Measurements from ENCODE around the gene PLEKHA6. TPM values are rescaled to one million over a fixed set of nuclear protein-coding genes. Genes with fewer than 3 reads are reported as not detected.
A peak's percentile ranks its signal among the peaks of the same experiment; 100 is the strongest.
"Not testable (repeated sequence)": the region's sequence is repeated elsewhere in the genome, so short reads cannot be mapped to it uniquely, and the experiment has no call there.

Gene PLEKHA6
- total RNA-seq, 1 donor from 2014 or later: 0.21 TPM

DNA sequence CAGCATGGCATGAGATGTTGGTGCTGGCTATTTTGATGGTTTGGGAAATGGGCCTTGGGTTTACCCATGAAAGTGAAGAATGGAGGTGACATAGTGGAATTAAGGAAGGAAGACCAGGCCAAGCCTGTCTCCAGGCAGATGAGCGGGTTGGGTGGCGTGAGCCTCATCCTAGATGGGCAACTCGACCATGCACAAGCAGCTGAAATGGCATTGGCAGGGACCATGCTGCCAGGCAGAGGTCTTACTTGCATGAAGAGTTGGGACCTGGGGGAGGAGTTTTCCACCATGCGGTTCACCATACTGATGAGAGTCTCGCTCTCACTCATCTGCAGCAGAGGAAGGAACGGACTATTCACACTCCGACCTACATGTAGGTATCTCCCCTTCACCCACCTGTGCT is 108.4 kb downstream of the PLEKHA6 start:
- intact Hi-C loops (cut with micrococcal nuclease): no loop called here
- no peaks in the 10 kb centered on the region for H3K9me3 Mint-ChIP-seq

DNA sequence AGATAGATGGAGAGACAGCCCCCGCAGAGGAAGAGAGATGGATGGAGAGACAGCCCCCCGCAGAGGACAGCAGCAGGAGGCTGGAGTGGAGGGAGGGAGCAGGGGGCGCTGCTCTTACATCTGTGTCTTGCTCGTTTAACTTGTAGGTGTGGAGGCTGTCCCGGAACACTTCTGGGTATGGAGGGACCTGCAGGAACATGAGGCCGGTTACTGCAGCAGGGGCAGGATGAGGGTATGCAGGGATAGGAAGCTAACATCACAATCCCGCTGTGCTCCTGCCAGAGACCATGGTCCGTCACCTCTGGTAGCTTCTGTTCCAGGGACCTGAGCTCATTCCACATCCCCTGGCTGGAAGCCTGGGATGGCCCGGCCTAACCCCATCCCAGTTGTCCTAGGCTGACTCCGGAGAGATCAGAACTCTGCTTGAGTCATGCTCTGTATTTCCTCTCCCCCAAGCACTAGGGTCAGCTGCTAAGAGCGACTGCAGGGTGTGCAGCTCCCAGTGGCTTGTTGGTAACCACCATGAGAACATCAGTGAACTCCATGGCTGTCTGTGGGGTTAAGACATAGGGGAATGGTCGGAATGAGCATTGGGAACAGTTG is 109.2 kb downstream of the PLEKHA6 start:
- Mint-ChIP-seq H3K9me3 (no peaks in the 10 kb centered on the region), H3K4me3 (no peak overlapping the region), H3K36me3 (ENCODE audit: low read depth) (no peaks in the 10 kb centered on the region), H3K27me3 (ENCODE audit: insufficient read depth) (peaks cover 7% of the 10 kb centered on the region), H3K4me1 (ENCODE audit: low read depth) (no peaks in the 10 kb centered on the region), H3K27ac (no peak overlapping the region)
- no peak for DNase-seq (ENCODE audit: low spot score)
- intact Hi-C loops (cut with micrococcal nuclease): no loop called here

More for the DNA sequence above, 108.4 kb downstream of the PLEKHA6 start:
- H3K4me1 Mint-ChIP-seq (ENCODE audit: low read depth): no peaks in the 10 kb centered on the region
- no peak for DNase-seq (ENCODE audit: low spot score)
- H3K4me3 Mint-ChIP-seq: no peak overlapping the region
- peaks cover 8% of the 10 kb centered on the region for H3K27me3 Mint-ChIP-seq (ENCODE audit: insufficient read depth)
- H3K36me3 Mint-ChIP-seq (ENCODE audit: low read depth): no peaks in the 10 kb centered on the region
- no peak overlapping the region for H3K27ac Mint-ChIP-seq

DNA sequence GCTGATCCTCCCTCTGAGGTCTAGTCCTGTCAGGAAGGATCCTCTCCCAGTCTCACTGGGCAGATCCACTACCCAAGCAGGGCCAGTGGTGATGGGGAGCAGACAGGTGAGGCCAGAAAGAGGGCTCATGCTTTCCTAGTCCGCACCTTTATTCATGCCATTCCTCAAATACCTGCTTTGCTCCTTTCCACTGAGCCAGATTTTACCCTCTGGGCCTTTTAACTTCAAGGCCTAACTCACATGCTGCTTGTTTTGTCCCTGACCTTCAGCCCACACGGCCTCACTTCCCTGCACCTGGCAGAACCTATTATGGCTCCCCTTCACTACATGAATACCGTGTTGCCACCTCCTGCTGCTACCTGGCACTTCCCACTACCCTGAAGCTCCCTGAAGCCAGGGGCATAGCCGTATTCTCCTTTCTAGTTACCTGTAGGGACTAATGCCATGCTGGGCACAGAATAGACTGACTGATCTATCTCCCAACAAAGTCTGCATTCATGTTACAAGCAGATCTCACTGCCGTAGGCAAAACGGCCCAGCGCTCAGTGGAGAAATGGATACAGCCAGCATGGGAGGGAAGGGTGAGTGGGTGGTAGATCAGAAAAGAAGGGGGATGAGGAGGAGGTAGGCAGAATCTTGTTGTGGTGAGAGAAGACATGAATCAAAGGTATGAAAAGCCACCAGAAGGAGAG is 109.8 kb downstream of the PLEKHA6 start:
- H3K27me3 Mint-ChIP-seq (ENCODE audit: insufficient read depth): peaks cover 6% of the 10 kb centered on the region
- no peak overlapping the region for H3K4me3 Mint-ChIP-seq
- intact Hi-C loops (cut with micrococcal nuclease): no loop called here

DNA sequence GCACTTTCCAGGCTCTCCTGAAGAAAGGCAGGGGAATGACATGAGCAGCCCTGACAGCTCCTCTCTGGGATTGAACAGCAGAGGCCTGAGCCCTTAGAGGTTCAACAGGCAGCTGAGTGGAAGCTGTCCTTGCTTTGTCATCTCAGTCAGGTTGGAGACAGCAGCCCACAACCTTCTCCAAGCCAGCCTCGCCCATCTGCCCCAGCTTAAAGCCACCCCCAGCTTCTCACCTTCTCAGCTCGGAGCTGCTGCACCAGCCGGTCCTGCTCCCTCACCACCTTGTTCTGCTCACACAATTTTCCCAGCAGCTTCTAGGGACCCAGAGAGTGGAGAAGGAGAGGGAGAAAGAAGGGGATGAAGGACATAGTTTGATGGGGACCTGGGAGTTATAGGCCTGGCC is 110.8 kb downstream of the PLEKHA6 start:
- no peaks in the 10 kb centered on the region for H3K9me3 Mint-ChIP-seq
- no peaks in the 10 kb centered on the region for H3K4me1 Mint-ChIP-seq (ENCODE audit: low read depth)
- H3K27ac Mint-ChIP-seq: no peak overlapping the region
- H3K4me3 Mint-ChIP-seq: no peak overlapping the region
- H3K27me3 Mint-ChIP-seq (ENCODE audit: insufficient read depth): peaks cover 6% of the 10 kb centered on the region
- DNase-seq (ENCODE audit: low spot score): no peak
- no peaks in the 10 kb centered on the region for H3K36me3 Mint-ChIP-seq (ENCODE audit: low read depth)
- intact Hi-C loops (cut with micrococcal nuclease): no loop called here

More for the DNA sequence above, 109.8 kb downstream of the PLEKHA6 start:
- Mint-ChIP-seq H3K36me3 (ENCODE audit: low read depth) (no peaks in the 10 kb centered on the region), H3K4me1 (ENCODE audit: low read depth) (no peaks in the 10 kb centered on the region), H3K27ac (peak overlapping the region; percentile 40), H3K9me3 (no peaks in the 10 kb centered on the region)
- no peak for DNase-seq (ENCODE audit: low spot score)

DNA sequence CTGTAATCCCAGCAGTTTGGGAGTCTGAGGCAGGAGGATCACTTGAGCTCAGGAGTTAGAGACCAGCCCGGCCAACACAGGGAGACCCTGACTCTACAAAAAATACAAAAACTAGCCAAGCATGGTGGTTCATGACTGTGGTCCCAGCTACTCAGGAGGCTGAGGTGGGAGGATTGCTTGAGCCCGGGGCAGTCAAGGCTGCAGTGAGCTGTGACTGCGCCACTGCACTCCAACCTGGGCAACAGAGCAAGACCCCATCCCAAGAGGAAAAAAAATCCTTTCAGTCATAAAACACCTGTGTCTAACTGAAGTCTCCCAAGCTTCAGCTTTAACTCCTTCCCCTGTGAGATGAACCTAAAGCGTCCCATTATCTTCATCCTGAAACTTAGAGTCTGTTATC is 112.9 kb downstream of the PLEKHA6 start:
- no peaks in the 10 kb centered on the region for H3K4me1 Mint-ChIP-seq (ENCODE audit: low read depth)
- no peaks in the 10 kb centered on the region for H3K36me3 Mint-ChIP-seq (ENCODE audit: low read depth)
- intact Hi-C loops (cut with micrococcal nuclease): no loop called here
- H3K27me3 Mint-ChIP-seq (ENCODE audit: insufficient read depth): peaks cover 6% of the 10 kb centered on the region
- H3K9me3 Mint-ChIP-seq: no peaks in the 10 kb centered on the region
- no peak overlapping the region for H3K4me3 Mint-ChIP-seq
- DNase-seq (ENCODE audit: low spot score): no peak
- no peak overlapping the region for H3K27ac Mint-ChIP-seq

DNA sequence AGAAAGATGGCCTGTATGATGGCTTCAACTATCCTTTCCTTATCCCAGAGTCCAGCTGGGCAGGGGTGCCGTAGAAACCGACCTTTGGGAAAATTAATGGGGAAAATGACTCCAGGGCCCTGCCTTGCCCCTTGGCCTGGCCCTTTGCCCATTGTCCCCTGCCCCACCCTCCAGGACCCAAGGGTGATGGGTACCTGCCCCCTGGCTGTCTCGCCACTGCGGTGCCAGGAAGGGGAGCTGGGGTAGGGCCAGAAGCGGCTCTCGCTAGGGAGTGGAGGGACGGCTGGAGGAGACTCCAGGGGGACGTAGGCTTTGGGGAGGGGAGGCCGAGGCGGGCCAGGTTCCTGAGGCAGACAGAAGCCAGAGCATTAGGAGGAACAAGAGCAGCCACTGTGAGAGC is 116.8 kb downstream of the PLEKHA6 start:
- H3K36me3 Mint-ChIP-seq (ENCODE audit: low read depth): no peaks in the 10 kb centered on the region

DNA sequence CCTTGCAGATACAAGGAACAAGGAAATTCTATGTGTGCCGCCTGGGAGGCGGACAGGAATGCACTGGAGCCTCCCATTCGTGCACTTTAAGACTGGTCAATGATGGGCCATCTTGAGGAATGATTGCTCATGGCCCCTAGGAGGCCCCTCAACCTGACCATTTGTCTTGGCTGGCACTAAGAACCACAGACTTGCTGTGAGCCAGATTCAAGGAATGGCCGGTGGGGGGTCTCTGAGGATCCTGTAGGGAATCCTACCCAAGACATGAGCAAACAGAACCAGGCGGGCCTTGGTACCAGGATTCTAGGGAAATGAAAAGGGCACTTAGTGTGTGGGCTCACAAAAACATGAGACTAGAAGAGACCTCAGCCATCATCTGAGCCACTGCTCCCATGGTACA is 117.8 kb downstream of the PLEKHA6 start:
- Mint-ChIP-seq H3K4me1 (ENCODE audit: low read depth) (no peaks in the 10 kb centered on the region), H3K9me3 (no peaks in the 10 kb centered on the region), H3K4me3 (no peak overlapping the region), H3K27ac (no peak overlapping the region), H3K27me3 (ENCODE audit: insufficient read depth) (peaks cover 4% of the 10 kb centered on the region), H3K36me3 (ENCODE audit: low read depth) (no peaks in the 10 kb centered on the region)
- intact Hi-C loops (cut with micrococcal nuclease): no loop called here
- no peak for DNase-seq (ENCODE audit: low spot score)

More for the DNA sequence above, 116.8 kb downstream of the PLEKHA6 start:
- intact Hi-C loops (cut with micrococcal nuclease): no loop called here
- H3K4me3 Mint-ChIP-seq: no peak overlapping the region
- no peaks in the 10 kb centered on the region for H3K4me1 Mint-ChIP-seq (ENCODE audit: low read depth)
- no peak overlapping the region for H3K27ac Mint-ChIP-seq
- DNase-seq (ENCODE audit: low spot score): no peak
- H3K27me3 Mint-ChIP-seq (ENCODE audit: insufficient read depth): peaks cover 4% of the 10 kb centered on the region
- no peaks in the 10 kb centered on the region for H3K9me3 Mint-ChIP-seq

DNA sequence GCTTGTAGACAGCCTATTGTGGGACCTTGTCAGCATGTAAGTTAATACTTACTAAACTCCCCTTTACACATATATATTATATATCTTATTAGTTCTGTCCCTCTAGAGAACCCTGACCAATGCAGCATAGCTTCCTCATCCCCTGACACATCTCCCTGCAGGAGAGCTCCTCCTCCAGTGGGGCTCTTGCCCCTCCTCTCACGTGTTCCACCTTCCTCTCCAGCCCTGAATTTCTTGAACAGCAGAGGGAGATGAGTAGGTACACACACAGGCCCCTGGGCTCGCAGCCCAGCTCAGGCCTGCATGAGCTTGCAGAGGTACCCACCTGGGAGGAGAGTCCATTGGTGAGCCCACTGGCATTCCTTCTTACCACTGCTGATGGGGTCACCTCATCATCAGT is 118.7 kb downstream of the PLEKHA6 start:
- no peak overlapping the region for H3K4me3 Mint-ChIP-seq
- no peak overlapping the region for H3K27ac Mint-ChIP-seq
- peaks cover 6% of the 10 kb centered on the region for H3K27me3 Mint-ChIP-seq (ENCODE audit: insufficient read depth)
- H3K9me3 Mint-ChIP-seq: no peaks in the 10 kb centered on the region
- intact Hi-C loops (cut with micrococcal nuclease): no loop called here
- no peaks in the 10 kb centered on the region for H3K4me1 Mint-ChIP-seq (ENCODE audit: low read depth)
- DNase-seq (ENCODE audit: low spot score): no peak
- H3K36me3 Mint-ChIP-seq (ENCODE audit: low read depth): no peaks in the 10 kb centered on the region

DNA sequence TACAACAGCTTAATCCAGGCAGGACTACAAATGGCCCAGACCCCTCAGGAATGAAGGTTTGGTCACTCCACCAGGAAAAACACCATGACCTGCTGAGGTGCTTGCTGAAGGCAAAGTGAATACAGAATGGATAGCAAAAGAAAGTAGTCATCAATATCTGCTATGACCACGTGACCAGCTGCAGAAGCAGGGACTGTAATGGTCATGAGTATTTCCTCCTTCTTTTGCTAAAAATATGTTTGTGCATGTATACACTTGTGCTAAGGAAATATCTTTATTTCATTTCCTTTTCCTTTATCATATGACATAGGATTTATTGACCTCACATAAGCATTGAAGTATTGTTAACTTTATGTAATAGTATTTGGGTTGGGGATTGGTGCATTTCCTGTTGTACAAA is 119.5 kb downstream of the PLEKHA6 start:
- Mint-ChIP-seq H3K27me3 (ENCODE audit: insufficient read depth) (peaks cover 9% of the 10 kb centered on the region), H3K27ac (no peak overlapping the region), H3K4me1 (ENCODE audit: low read depth) (no peaks in the 10 kb centered on the region), H3K4me3 (no peak overlapping the region), H3K36me3 (ENCODE audit: low read depth) (no peaks in the 10 kb centered on the region), H3K9me3 (no peaks in the 10 kb centered on the region)
- intact Hi-C loops (cut with micrococcal nuclease): no loop called here
- DNase-seq (ENCODE audit: low spot score): no peak

DNA sequence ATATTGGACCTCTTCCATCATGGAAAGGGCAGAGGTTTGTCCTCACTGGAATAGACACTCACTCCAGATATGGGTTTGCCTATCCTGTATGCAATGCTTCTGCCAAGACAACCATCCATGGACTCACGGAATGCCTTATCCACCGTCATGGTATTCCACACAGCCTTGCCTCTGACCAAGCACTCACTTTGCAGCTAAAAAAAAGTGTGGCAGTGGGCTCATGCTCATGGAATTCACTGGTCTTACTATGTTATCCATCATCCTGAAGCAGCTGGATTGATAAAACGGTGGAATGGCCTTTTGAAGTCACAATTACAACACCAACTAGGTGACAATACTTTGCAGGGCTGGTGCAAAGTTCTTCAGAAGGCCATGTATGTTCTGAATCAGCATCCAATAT is 120.3 kb downstream of the PLEKHA6 start:
- DNase-seq (ENCODE audit: low spot score); H3K27ac Mint-ChIP-seq; H3K9me3 Mint-ChIP-seq: not testable (repeated sequence)

DNA sequence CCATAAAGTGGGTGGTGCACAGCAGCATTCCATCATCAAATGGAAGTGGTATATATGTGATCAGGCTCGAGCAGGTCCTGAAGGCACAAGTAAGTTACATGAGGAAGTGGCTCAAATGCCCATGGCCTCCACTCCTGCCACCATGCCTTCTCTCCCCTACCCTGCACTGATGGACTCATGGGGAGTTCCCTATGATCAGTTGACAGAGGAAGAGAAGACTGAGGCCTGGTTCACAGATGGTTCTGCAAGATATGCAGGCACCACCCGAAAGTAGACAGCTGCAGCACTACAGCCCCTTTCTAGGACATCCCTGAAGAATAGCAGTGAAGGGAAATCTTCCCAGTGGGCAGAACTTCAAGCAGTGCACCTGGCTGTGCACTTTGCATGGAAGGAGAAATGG is 121.2 kb downstream of the PLEKHA6 start:
- H3K4me3 Mint-ChIP-seq; H3K9me3 Mint-ChIP-seq; DNase-seq (ENCODE audit: low spot score); H3K27ac Mint-ChIP-seq; intact Hi-C loops (cut with micrococcal nuclease); H3K4me1 Mint-ChIP-seq (ENCODE audit: low read depth); H3K36me3 Mint-ChIP-seq (ENCODE audit: low read depth); H3K27me3 Mint-ChIP-seq (ENCODE audit: insufficient read depth): not testable (repeated sequence)

More for the DNA sequence above, 120.3 kb downstream of the PLEKHA6 start:
- H3K4me3 Mint-ChIP-seq; intact Hi-C loops (cut with micrococcal nuclease); H3K36me3 Mint-ChIP-seq (ENCODE audit: low read depth); H3K4me1 Mint-ChIP-seq (ENCODE audit: low read depth); H3K27me3 Mint-ChIP-seq (ENCODE audit: insufficient read depth): not testable (repeated sequence)

DNA sequence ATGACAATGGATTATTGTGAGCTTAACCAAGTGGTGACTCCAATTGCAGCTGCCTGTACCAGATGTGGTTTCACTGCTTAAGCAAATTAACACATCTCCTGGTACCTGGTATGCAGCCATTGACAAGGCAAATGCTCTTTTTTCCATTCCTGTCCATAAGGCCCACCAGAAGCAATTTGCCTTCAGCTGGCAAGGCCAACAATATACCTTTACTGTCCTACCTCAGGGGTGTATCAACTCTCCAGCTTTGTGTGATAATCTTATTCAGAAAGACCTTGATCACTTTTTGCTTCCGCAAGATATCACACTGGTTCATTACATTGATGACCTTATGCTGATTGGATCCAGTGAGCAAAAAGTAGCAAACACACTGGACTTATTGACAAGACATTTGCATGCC is 122.2 kb downstream of the PLEKHA6 start:
- H3K9me3 Mint-ChIP-seq; intact Hi-C loops (cut with micrococcal nuclease); H3K4me3 Mint-ChIP-seq; DNase-seq (ENCODE audit: low spot score); H3K4me1 Mint-ChIP-seq (ENCODE audit: low read depth); H3K27ac Mint-ChIP-seq; H3K27me3 Mint-ChIP-seq (ENCODE audit: insufficient read depth); H3K36me3 Mint-ChIP-seq (ENCODE audit: low read depth): not testable (repeated sequence)

DNA sequence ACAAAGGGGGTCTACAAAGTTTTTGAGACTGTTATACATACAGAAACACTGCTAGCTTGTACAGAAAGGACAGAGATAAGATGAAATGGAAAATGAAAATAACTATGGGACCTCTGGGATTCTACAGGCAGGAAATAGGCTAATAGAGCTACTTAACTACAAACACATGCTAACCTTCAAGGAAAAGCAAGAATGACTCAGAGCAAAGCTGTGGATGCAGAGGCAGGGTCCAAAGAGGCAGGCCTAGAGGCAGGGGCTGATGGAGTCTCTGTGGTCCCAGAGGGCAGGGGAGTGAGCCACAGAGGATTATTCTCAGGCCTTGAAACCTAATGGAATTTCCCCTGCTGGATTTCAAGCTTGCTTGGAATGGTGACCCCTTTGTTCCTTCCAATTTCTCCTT is 127.2 kb downstream of the PLEKHA6 start:
- Mint-ChIP-seq H3K4me3 (no peak overlapping the region), H3K27ac (no peak overlapping the region), H3K36me3 (ENCODE audit: low read depth) (no peaks in the 10 kb centered on the region), H3K27me3 (ENCODE audit: insufficient read depth) (peaks cover 7% of the 10 kb centered on the region), H3K9me3 (no peaks in the 10 kb centered on the region), H3K4me1 (ENCODE audit: low read depth) (no peaks in the 10 kb centered on the region)
- no peak for DNase-seq (ENCODE audit: low spot score)
- intact Hi-C loops (cut with micrococcal nuclease): no loop called here

DNA sequence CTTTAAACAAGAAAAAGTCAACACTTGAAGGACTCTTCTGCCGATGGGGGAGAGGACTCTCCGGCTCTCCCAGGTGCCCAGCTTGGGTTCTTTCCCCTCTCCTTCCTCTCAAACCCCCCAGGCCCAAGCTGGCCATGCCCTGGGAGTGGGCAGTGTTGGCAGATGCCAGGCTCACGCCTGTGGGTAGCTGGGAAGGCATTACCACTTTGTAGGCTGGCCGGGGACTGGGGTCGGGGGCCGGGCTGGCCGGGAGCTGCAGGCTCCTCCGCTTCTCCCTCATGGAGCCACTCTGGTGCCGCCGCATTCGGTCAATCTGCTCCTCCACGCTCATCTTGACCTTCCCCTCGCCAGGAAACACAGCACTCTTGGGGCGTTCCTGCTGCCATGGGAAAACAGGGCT is 129.5 kb downstream of the PLEKHA6 start:
- Mint-ChIP-seq H3K27ac (no peak overlapping the region), H3K4me3 (no peak overlapping the region), H3K9me3 (no peaks in the 10 kb centered on the region), H3K4me1 (ENCODE audit: low read depth) (no peaks in the 10 kb centered on the region), H3K36me3 (ENCODE audit: low read depth) (no peaks in the 10 kb centered on the region), H3K27me3 (ENCODE audit: insufficient read depth) (no peaks in the 10 kb centered on the region)
- DNase-seq (ENCODE audit: low spot score): no peak
- intact Hi-C loops (cut with micrococcal nuclease): no loop called here
